A673 (cell line): ENCODE measurements around the gene ZSCAN5A. TPM values are rescaled to one million over a fixed set of nuclear protein-coding genes. Genes with fewer than 3 reads are reported as not detected.

Experiments
- BruUV-seq: library from RNA; stranded (reverse); fragments of 400-500 nt; replicated peaks from 2 replicates; lab custom pipeline; 2021; lab: Mats Ljungman, UMichigan
- CTCF ChIA-PET: fragments of 300-600 bp; sonication (Branson Sonifier 250); formaldehyde crosslinking; loops from one replicate; lab custom pipeline; 2022; ENCODE audit warnings: antibody characterized with exemption; lab: Charles Lee
- POLR2A ChIA-PET: fragments of 300-600 bp; sonication (Branson Sonifier 250); formaldehyde crosslinking; loops from one replicate; lab custom pipeline; 2022; ENCODE audit warnings: antibody characterized with exemption; ENCODE audit not compliant: low non-redundant PET; lab: Charles Lee
- DNase-seq: peaks from one replicate; pipeline ENCODE4 v3.0.0-alpha.2; 2015; ENCODE audit warnings: low spot score
- H3K27ac ChIP-seq: fragments of 200-600 bp; sonication (generic); 2 replicates; pipeline ENCODE4 v1.5.1; 2016; ENCODE audit warnings: mixed run types, low read depth, mild to moderate bottlenecking, mixed read lengths, antibody characterized with exemption, low read length; ENCODE audit not compliant: poor library complexity, severe bottlenecking
- H3K27me3 ChIP-seq: fragments of 200-600 bp; sonication (generic); replicated peaks from 2 replicates; pipeline ENCODE4 v1.6.1; 2017; ENCODE audit warnings: mixed run types, low read depth, mild to moderate bottlenecking, mixed read lengths, antibody characterized with exemption, low read length; ENCODE audit not compliant: insufficient read depth, poor library complexity
- H3K36me3 ChIP-seq: fragments of 200-600 bp; sonication (generic); 2 replicates; pipeline ENCODE4 v1.6.1; 2016; ENCODE audit warnings: mixed run types, mild to moderate bottlenecking, mixed read lengths, antibody characterized with exemption, low read length; ENCODE audit not compliant: insufficient read depth, poor library complexity, severe bottlenecking
- H3K4me1 ChIP-seq: fragments of 200-600 bp; sonication (generic); 2 replicates; pipeline ENCODE4 v1.6.1; 2017; ENCODE audit warnings: mixed run types, mild to moderate bottlenecking, mixed read lengths, antibody characterized with exemption, low read length; ENCODE audit not compliant: insufficient read depth, poor library complexity, severe bottlenecking
- H3K4me3 ChIP-seq: fragments of 200-600 bp; sonication (generic); 2 replicates; pipeline ENCODE4 v1.5.1; 2016; ENCODE audit warnings: low read depth, mixed run types, mild to moderate bottlenecking, mixed read lengths, low read length; ENCODE audit not compliant: poor library complexity, severe bottlenecking
- H3K9me3 ChIP-seq: fragments of 200-600 bp; sonication (generic); 2 replicates; pipeline ENCODE4 v1.6.1; 2016; ENCODE audit warnings: mixed run types, low read depth, mild to moderate bottlenecking, mixed read lengths, antibody characterized with exemption, low read length; ENCODE audit not compliant: poor library complexity, severe bottlenecking
- CTCF ChIP-seq: fragments of 300-800, 200-600 bp; sonication (generic); conservative IDR thresholded peaks from 2 replicates; pipeline ENCODE4 v1.5.1; 2017; ENCODE audit warnings: low read depth, mild to moderate bottlenecking, antibody characterized with exemption, low read length, moderate library complexity, mixed read lengths
- EZH2 ChIP-seq: fragments of 200-600 bp; sonication (generic); IDR thresholded peaks from 2 replicates; pipeline ENCODE4 v1.6.1; 2017; ENCODE audit warnings: borderline replicate concordance, low read depth, mild to moderate bottlenecking, mixed read lengths, antibody characterized with exemption, low read length; ENCODE audit not compliant: poor library complexity, severe bottlenecking
- intact Hi-C: fragments of 100-400 bp; cut with micrococcal nuclease; formaldehyde crosslinking; loops from one replicate; pipeline ENCODE4 v1.10.0; 2022; ENCODE audit not compliant: unreplicated experiment
- total RNA-seq: library from RNA; stranded (reverse); gene quantifications from 2 replicates; pipeline ENCODE4 v1.2.3, GENCODE V29; 2021

The ZSCAN5A gene
- total RNA-seq, 1 experiment from 2014 or later: 18.8 TPM

- Histone ChIP-seq H3K27ac (no peak overlapping the region), H3K4me1 (no peaks in the 10 kb centered on the region), H3K4me3 (no peak overlapping the region), H3K9me3 (no peaks in the 10 kb centered on the region), H3K36me3 (no peaks in the 10 kb centered on the region), H3K27me3 (no peaks in the 10 kb centered on the region)
- no TSS peak for BruUV-seq
- POLR2A ChIA-PET: no interaction called here
- intact Hi-C loops: no loop called here
- no peak for TF ChIP-seq EZH2
- TF ChIP-seq CTCF: no peak
- CTCF ChIA-PET: no interaction called here
- DNase-seq: no peak
These were observed 17.6 kb downstream of the ZSCAN5A start for GRCh38 chr19:56297010-56297409.

GRCh38 chr19:56295531-56296455, 18.8 kb downstream of the ZSCAN5A start:
- Histone ChIP-seq H3K4me1 (no peaks in the 10 kb centered on the region), H3K36me3 (no peaks in the 10 kb centered on the region), H3K27me3 (no peaks in the 10 kb centered on the region), H3K27ac (no peak overlapping the region), H3K4me3 (no peak overlapping the region), H3K9me3 (no peaks in the 10 kb centered on the region)
- TF ChIP-seq EZH2 (no peak), CTCF (no peak)
- POLR2A ChIA-PET: no interaction called here
- CTCF ChIA-PET: no interaction called here
- intact Hi-C loops: no loop called here
- no TSS peak for BruUV-seq
- DNase-seq: no peak

GRCh38 chr19:56294549-56294948, 20.1 kb downstream of the ZSCAN5A start:
- DNase-seq: peak; percentile 25

More at GRCh38 chr19:56294549-56294948, 20.1 kb downstream of the ZSCAN5A start:
- no peaks in the 10 kb centered on the region for H3K36me3 ChIP-seq
- intact Hi-C loops: no loop called here
- ChIA-PET POLR2A (no interaction called here), CTCF (no interaction called here)
- BruUV-seq: no TSS peak
- no peak overlapping the region for H3K27ac ChIP-seq
- H3K4me3 ChIP-seq: no peak overlapping the region
- no peaks in the 10 kb centered on the region for H3K4me1 ChIP-seq
- TF ChIP-seq CTCF (no peak), EZH2 (no peak)
- H3K27me3 ChIP-seq: no peaks in the 10 kb centered on the region
- H3K9me3 ChIP-seq: no peaks in the 10 kb centered on the region
